ENCODE data around the gene MYH11. TPM values are rescaled to one million over a fixed set of nuclear protein-coding genes. Genes with fewer than 3 reads are reported as not detected.

Gene MYH11
- total RNA-seq, 1 donor from 2014 or later = 102 TPM

DNA sequence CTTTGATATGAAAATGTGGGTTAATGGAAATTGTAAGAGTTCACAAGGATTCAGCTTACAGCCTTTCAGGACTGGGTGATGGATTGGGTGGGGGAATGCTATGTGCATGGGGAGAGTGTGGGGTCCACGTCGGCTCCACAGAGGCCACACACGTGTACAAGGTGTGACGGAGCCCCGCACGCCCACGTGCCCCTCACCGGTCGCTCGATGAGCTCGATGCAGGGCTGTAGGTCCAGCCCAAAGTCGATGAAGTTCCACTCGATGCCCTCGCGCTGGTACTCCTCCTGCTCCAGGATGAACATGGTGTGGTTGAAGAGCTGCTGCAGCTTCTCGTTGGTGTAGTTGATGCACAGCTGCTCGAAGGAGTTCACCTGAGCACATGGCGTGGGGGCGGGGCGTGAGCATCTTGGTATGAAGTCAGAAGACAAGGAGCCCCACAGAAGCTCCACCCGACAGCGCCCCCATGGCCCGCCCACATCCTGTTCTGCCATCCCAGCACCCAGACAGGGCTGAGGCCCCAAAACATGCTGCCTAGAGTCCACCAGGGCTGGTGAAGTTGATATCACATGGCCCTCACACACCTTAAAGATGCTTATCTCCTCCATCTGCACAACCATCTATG, 99.1 kb downstream of the MYH11 start:
- H3K4me1 ChIP-seq = no peaks in the 10 kb centered on the region
- no peaks in the 10 kb centered on the region for H3K9me3 ChIP-seq
- no peaks in the 10 kb centered on the region for H3K36me3 ChIP-seq
- ATAC-seq = no peak
- H3K27ac ChIP-seq = no peak overlapping the region
- no peak for DNase-seq
- intact Hi-C loops (cut with DNase I) = no loop called here
- TF ChIP-seq, protein P1, sequence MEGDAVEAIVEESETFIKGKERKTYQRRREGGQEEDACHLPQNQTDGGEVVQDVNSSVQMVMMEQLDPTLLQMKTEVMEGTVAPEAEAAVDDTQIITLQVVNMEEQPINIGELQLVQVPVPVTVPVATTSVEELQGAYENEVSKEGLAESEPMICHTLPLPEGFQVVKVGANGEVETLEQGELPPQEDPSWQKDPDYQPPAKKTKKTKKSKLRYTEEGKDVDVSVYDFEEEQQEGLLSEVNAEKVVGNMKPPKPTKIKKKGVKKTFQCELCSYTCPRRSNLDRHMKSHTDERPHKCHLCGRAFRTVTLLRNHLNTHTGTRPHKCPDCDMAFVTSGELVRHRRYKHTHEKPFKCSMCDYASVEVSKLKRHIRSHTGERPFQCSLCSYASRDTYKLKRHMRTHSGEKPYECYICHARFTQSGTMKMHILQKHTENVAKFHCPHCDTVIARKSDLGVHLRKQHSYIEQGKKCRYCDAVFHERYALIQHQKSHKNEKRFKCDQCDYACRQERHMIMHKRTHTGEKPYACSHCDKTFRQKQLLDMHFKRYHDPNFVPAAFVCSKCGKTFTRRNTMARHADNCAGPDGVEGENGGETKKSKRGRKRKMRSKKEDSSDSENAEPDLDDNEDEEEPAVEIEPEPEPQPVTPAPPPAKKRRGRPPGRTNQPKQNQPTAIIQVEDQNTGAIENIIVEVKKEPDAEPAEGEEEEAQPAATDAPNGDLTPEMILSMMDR (IDR thresholded peaks at IDR 0.05) = no peak
- no peak overlapping the region for H3K4me3 ChIP-seq
- H3K27me3 ChIP-seq (ENCODE audit: low read depth) = no peaks in the 10 kb centered on the region

DNA sequence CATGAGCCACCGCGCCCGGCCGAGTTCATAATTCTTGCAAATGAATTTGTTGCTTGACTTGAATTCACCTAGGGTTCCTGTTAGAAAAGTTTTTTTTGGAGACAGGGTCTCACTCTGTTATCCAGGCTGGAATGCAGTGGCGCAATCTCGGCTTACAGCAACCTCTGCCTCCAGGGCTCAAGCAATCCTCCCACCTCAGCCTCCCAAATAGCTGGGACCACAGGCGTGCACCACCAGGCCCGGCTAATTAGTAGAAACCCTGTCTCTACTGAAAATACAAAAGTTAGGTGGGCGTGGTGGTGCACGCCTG, 99.8 kb downstream of the MYH11 start:
- TF ChIP-seq, protein P1 (IDR thresholded peaks at IDR 0.05) = no peak
- Histone ChIP-seq H3K9me3 (no peaks in the 10 kb centered on the region), H3K27ac (no peak overlapping the region), H3K4me3 (no peak overlapping the region), H3K27me3 (ENCODE audit: low read depth) (no peaks in the 10 kb centered on the region), H3K36me3 (peaks cover 1% of the 10 kb centered on the region), H3K4me1 (no peaks in the 10 kb centered on the region)
- ATAC-seq = no peak
- no peak for DNase-seq
- intact Hi-C loops (cut with DNase I) = no loop called here

- no peaks in the 10 kb centered on the region for H3K27me3 ChIP-seq (ENCODE audit: low read depth)
- no peak for ATAC-seq
- TF ChIP-seq, protein P1 (IDR thresholded peaks at IDR 0.05) = no peak
- H3K4me1 ChIP-seq = no peaks in the 10 kb centered on the region
- H3K27ac ChIP-seq = no peak overlapping the region
- intact Hi-C loops (cut with DNase I) = no loop called here
- H3K4me3 ChIP-seq = no peak overlapping the region
- no peak for DNase-seq
- H3K36me3 ChIP-seq = peaks cover 4% of the 10 kb centered on the region
- H3K9me3 ChIP-seq = no peaks in the 10 kb centered on the region
These were observed 101.8 kb downstream of the MYH11 start for GRCh38 chr16:15754821-15755534.

DNA sequence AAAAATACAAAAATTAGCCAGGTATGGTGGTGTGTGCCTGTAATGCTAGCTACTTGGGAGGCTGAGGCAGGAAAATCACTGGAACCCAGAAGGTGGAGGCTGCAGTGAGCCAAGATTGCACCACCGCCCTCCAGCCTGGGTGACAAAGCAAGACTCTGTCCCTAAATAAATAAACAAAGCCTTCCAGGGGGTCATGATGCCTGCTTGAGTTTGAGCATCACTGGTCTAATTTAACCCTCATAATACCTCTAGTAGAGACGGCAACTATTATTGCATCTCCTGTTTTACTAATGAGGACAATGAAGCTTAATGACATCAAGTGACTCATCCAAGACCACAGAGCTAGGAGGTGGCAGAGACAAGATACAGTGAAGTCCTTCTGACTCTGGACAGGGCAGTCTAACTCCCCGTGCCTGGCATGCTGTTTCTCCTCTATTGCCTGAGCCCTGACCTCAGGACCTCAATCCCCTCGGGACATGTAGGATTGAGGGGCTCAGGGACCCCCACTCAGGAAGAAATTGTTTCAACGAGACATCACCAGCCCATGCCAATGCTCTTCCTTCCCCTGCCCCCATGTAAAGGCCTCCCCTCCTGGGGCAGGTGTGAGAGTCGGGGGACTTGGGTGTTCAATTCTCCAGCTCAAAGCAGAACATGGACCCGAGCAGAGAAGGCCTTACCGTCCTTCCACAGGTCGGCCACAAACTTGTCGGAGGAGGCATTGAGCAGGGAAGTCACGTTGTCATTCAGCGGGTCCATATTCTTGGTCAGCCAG, 103.9 kb downstream of the MYH11 start:
- no peaks in the 10 kb centered on the region for H3K27me3 ChIP-seq (ENCODE audit: low read depth)

GRCh38 chr16:15751940-15752339, 104.9 kb downstream of the MYH11 start:
- Histone ChIP-seq H3K27ac (no peak overlapping the region), H3K36me3 (peaks cover 15% of the 10 kb centered on the region), H3K9me3 (no peaks in the 10 kb centered on the region), H3K4me3 (no peak overlapping the region), H3K27me3 (ENCODE audit: low read depth) (no peaks in the 10 kb centered on the region), H3K4me1 (no peaks in the 10 kb centered on the region)
- ATAC-seq (no peak), DNase-seq (no peak)
- intact Hi-C loops (cut with DNase I) = no loop called here
- TF ChIP-seq, protein P1 (IDR thresholded peaks at IDR 0.05) = no peak

More for the DNA sequence above, 103.9 kb downstream of the MYH11 start:
- Histone ChIP-seq H3K4me1 (no peaks in the 10 kb centered on the region), H3K36me3 (peaks cover 11% of the 10 kb centered on the region), H3K9me3 (no peaks in the 10 kb centered on the region), H3K4me3 (no peak overlapping the region), H3K27ac (no peak overlapping the region)
- DNase-seq (no peak), ATAC-seq (no peak)
- TF ChIP-seq, protein P1 (IDR thresholded peaks at IDR 0.05) = no peak
- intact Hi-C loops (cut with DNase I) = no loop called here
